Activated CD8-positive, alpha-beta memory T cell treated with anti-CD3 and anti-CD28 coated beads, Interleukin-2, amount 50 U/mL, for 1 hour (primary cell): ENCODE measurements around the gene G2E3.
"Not testable (repeated sequence)": the region's sequence is repeated elsewhere in the genome, so short reads cannot be mapped to it uniquely, and the experiment has no call there.

ENCODE experiments used
- DNase-seq: peaks from one replicate; pipeline ENCODE4 v3.0.0-alpha.2; 2020; ENCODE audit errors: extremely low read depth

G2E3 gene

GRCh38 chr14:30559638-30560091 is 707 bp downstream of the G2E3 start:
- DNase-seq, result no peak

DNA sequence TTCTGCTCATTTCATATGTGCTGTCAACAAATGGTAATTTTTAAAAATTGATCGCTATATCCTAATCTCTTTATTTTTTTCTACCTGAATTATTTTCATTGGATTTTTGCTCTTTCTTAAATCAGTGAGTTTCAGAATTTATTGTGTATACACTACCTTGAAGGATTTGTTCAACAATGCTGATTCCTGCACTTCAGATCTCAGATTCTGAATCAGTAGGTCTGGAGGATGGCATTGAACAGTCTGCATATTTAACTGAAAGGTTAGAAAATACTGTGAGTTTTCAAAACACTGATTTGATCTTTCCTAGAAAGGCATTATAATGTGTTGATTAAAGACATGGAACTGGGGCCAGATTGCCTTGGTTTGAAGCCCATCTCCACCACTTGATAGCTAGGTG is 1.6 kb downstream of the G2E3 start:
- no peak for DNase-seq

GRCh38 chr14:30564235-30564867 is 5.4 kb downstream of the G2E3 start:
- no peak for DNase-seq

GRCh38 chr14:30564868-30565248 is 5.9 kb downstream of the G2E3 start:
- DNase-seq, result no peak

- no peak for DNase-seq
These were observed 10.4 kb downstream of the G2E3 start for GRCh38 chr14:30569216-30569902.

- no peak for DNase-seq
These were observed 10.9 kb downstream of the G2E3 start for GRCh38 chr14:30569903-30570226.

- DNase-seq, result no peak
These were observed 13.3 kb downstream of the G2E3 start for GRCh38 chr14:30572237-30572636.

- DNase-seq, result no peak
These were observed 13.8 kb downstream of the G2E3 start for GRCh38 chr14:30572771-30573170.

DNA sequence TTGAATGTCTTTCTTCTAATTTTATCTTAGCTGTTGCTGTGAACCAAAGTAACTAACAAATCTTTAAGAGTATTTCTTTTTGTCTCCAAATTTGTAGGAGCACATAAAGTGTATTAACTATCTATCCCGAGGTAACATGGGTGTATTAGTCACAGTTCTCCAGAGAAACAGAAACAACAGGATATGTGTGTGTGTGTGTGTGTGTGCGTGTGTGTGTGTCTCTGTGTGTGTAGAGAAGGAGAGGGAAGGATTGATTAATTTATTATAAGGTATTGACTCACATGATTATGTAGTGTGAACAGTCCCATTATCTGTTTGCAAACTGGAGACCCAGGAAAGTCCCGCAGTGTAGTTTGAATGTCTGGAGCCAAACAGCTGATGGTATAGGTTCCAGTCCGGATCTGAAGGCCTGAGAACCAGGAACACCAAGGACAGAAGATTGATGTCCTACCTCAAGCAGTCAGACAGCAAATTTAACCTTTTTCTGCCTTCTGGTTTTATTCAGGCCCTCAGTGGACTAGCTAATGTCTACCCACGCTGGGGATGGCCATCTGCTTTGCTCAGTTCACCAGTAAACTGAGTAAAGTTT is 14.4 kb downstream of the G2E3 start:
- DNase-seq, result no peak

- no peak for DNase-seq
These were observed 15.0 kb downstream of the G2E3 start for GRCh38 chr14:30573966-30574365.

GRCh38 chr14:30574777-30575176 is 15.8 kb downstream of the G2E3 start:
- not testable (repeated sequence) for DNase-seq

DNA sequence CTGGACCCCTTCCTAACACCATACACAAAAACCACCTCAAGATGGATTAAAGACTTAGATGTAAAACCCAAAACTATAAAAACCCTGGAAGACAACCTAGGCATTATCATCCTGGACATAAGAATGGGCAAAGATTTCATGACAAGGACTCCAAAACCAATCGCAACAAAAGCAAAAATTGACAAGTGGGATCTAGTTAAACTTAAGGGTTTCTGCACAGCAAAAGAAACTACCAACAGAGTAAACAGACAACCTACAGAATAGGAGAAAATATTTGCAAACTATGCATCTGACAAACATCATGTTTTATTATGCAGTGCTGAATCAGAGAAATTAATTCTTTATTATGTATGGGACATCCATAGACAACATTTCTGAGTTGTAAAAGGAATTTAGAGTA is 17.4 kb downstream of the G2E3 start:
- not testable (repeated sequence) for DNase-seq

DNA sequence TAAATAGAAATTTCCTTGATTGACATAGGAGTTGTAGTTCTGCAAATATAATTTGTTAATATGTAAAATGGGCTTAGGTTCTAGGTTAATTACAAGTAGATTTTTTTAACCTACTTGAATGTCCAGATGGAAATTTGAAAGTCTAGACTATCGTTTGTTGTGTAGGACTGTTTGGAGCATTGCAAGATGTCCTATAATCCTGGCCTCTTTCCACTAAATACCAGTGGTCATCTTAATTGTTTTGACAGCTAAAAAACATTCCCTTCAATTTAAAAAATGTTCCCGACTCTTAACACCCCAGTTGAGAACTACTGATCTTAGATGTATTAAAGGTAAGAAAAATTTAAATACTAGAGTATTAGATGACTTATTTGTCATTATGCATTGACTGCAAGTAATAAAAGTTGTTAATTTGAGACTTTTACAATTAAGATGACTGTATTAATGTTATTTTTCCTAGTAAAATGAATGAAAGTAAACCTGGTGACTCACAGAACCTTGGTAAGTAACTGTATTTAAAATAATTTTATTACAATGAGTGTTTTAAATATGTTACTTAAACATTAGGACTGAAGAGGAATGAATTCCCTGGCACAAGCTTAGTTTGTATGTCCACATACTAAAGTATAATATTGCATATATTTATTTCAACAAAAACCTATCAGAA is 21.8 kb downstream of the G2E3 start:
- no peak for DNase-seq

DNA sequence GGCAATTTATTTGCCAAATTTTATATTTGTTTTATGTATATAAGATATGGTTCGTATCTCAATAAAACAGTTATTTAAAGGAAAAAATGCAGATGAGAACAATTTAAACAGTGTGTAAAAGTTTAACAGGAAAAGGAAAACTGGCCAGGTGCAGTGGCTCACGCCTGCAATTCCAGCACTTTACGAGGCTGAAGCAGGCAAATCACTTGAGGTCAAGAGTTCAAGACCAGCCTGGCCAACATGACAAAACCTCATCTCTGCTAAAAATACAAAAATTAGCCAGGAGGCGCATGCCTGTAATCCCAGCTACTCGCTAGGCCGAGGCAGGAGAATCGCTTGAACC is 22.3 kb downstream of the G2E3 start:
- no peak for DNase-seq

- DNase-seq, result no peak
These were observed 23.4 kb downstream of the G2E3 start for GRCh38 chr14:30582376-30582775.

DNA sequence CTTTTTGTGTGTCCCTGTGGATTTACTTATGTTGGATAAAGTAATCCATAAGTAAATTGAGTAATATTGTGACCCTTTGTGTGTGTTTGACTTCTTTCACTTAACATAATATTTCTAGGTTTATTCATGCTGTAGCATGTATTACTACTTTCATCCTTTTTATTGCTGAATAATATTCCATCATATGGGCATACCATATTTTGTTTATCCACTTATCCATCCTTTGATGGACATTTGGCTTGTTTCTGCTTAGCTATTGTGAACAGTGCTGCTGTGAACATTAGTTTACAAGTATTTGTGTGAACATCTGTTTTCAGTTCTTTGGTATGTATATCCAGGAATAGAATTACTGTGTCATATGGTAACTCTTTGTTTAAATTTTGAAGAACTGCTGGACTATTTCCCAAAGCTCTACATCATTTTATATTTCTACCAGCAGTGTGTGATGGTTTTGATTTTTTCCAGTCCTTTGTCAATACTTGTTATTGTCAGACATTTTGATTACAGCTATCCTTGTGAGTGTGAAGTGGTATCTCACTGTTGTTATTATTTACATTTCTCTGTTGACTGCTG is 25.2 kb downstream of the G2E3 start:
- no peak for DNase-seq

- DNase-seq, result no peak
These were observed 26.2 kb downstream of the G2E3 start for GRCh38 chr14:30585204-30585603.

GRCh38 chr14:30587141-30587540 is 28.2 kb downstream of the G2E3 start:
- no peak for DNase-seq

- no peak for DNase-seq
These were observed 29.9 kb downstream of the G2E3 start for GRCh38 chr14:30588873-30589272.

DNA sequence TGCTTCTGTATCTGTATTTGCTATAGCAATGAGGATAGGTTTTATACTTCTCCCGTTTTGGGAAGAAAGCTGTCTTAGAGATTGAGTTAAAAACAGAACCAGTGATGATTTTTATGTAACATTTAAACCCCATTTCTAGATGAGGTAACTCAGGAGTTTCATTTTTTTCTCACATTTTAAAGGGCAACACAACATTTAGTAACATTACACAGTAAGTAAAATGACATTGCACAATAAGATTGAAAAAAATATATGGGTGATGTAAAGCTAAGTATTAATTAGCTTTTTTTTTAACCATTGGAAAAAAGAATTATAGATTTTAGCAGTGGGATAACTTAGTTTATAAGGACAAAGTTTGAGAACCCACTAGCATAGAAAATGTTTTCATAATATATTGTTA is 38.0 kb downstream of the G2E3 start:
- no peak for DNase-seq

DNA sequence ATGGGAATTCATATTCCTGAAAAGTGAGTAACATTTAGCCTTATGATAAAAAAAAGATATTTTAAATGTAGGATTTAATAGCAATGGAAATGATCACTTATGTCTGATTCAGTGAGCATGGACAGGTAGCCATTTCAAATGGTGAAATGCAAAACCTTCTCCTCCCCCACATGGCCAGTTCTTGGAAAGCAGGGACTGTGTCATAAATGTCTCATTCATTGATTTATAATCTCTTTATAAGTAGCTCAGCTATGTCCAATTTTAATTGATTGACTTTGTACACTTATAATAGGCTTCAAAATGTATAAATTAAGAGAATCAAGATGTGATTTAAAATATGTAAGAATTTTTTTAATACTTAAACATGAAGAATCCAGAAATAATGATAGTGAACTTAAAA is 38.5 kb downstream of the G2E3 start:
- no peak for DNase-seq
